Mucosa of descending colon (tissue), 3 donors: ENCODE results near the gene MARCHF2. TPM values are rescaled to one million over a fixed set of nuclear protein-coding genes. Genes with fewer than 3 reads are reported as not detected.
A peak's percentile ranks its signal among the peaks of the same experiment; 100 is the strongest.

Experiments
- ATAC-seq: fragments of 200-7000 bp; cut with Tn5 transposase; one replicate; pipeline ENCODE4 v1.9.1; 2020; ENCODE audit warnings: mild to moderate bottlenecking, moderate library complexity
- DNase-seq, 3 donors: peaks; one replicate each; pipeline ENCODE4 v3.0.0-alpha.2; 2020
- H3K36me3 ChIP-seq: fragments of 200-600 bp; one replicate; pipeline ENCODE4 v1.8.0; 2021; ENCODE audit warnings: low read depth, mild to moderate bottlenecking
- H3K4me1 ChIP-seq: fragments of 200-600 bp; one replicate; pipeline ENCODE4 v1.8.0; 2021; ENCODE audit warnings: low read depth, mild to moderate bottlenecking
- H3K4me3 ChIP-seq: fragments of 200-600 bp; one replicate; pipeline ENCODE4 v1.8.0; 2021; ENCODE audit warnings: mild to moderate bottlenecking
- H3K9me3 ChIP-seq: fragments of 200-600 bp; one replicate; pipeline ENCODE4 v1.8.0; 2021; ENCODE audit warnings: mild to moderate bottlenecking
- intact Hi-C, 2 donors: fragments of 100-400 bp; cut with DNase I in 1 of 2; cut with micrococcal nuclease in 1 of 2; formaldehyde crosslinking; loops; one replicate each; pipeline versions ENCODE4 v1.11.0 to v1.11.1; 2022; cut with DNase I, micrococcal nuclease
- total RNA-seq, 3 donors: library from RNA; stranded (reverse); fragmentation: NEBNext Ultra II Directional in 2 of 3; extraction: Animal tissue kit (Norgen Biotek cat#: 25700) in 2 of 3; gene quantifications; one replicate each; pipeline versions ENCODE4 v1.2.1 to v1.2.4, GENCODE V29; 2021 to 2023
- TF ChIP-seq, protein P1 (sequence below): fragments of 200-600 bp; IDR thresholded peaks from one replicate; pipeline ENCODE4 v1.8.0; 2022; ENCODE audit warnings: antibody characterized with exemption, mild to moderate bottlenecking
- donor health status: DM: no; HTN: no; CAD: no; lungs with moderate emphysema.
- donor health status: DM: no; HTN: no; CAD: no.
- donor health status: DM: no; HTN: yes; CAD: no.

Gene MARCHF2
- total RNA-seq, 3 donors from 2014 or later: 27.2 to 62.0 (median 33.8) TPM

DNA sequence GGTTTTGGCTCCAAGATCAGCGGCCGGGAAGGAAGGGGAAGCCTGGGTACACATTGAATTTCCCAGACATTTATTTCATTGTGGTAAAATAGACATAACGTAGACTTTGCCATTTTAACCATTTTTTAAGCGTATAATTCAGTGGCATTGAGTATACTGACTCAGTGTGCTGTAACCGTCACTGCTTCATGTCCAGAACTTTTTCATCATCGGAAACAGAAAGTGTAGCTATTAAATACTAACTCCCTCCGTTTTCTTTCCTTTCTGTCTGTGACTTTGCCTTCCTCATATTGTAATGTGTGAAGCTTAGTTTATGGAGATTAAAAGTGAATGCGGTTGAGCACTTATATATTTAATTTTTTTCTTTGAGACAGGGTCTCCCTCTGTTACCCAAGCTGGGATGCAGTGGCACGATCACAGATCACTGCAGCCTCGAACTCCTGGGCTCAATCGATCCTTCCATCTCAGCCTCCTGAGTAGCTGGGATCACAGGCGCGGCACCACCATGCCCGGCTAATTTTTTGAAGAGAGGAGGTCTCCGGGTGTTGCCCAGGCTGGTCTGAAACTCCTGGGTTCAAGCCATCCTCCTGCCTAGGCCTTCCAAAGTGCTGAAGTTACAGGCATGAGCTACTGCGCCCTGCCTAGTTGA is 33.1 kb downstream of the MARCHF2 start:
- ATAC-seq (no peak), DNase-seq (no peak)
- Histone ChIP-seq H3K4me3 (no peak overlapping the region), H3K9me3 (no peaks in the 10 kb centered on the region), H3K4me1 (peaks cover 38% of the 10 kb centered on the region), H3K36me3 (no peaks in the 10 kb centered on the region)
- TF ChIP-seq, protein P1, sequence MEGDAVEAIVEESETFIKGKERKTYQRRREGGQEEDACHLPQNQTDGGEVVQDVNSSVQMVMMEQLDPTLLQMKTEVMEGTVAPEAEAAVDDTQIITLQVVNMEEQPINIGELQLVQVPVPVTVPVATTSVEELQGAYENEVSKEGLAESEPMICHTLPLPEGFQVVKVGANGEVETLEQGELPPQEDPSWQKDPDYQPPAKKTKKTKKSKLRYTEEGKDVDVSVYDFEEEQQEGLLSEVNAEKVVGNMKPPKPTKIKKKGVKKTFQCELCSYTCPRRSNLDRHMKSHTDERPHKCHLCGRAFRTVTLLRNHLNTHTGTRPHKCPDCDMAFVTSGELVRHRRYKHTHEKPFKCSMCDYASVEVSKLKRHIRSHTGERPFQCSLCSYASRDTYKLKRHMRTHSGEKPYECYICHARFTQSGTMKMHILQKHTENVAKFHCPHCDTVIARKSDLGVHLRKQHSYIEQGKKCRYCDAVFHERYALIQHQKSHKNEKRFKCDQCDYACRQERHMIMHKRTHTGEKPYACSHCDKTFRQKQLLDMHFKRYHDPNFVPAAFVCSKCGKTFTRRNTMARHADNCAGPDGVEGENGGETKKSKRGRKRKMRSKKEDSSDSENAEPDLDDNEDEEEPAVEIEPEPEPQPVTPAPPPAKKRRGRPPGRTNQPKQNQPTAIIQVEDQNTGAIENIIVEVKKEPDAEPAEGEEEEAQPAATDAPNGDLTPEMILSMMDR: no peak
- intact Hi-C loops: no loop called here

DNA sequence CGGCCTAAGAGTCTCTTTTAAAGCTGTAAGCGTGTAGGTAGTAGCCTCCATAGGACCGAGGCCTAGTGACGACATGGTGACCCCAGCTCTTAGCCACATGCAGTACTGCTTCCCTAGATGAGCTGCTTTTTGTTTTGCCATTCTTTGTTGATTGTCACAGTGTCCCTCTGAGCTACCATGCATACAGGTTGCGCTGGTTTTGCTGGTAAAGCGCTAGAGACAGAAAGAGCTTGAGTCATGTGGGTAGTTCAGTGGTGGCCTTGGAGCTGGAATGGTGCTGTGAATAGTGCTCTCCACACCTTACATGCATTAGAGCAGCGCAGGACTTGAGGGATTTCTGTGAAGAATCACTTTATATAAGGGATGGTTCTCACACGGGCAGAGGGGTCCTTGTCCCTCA is 36.7 kb downstream of the MARCHF2 start:
- ATAC-seq: no peak
- TF ChIP-seq, protein P1: no peak
- H3K9me3 ChIP-seq: no peaks in the 10 kb centered on the region
- no peaks in the 10 kb centered on the region for H3K36me3 ChIP-seq
- DNase-seq: no peak
- intact Hi-C loops: no loop called here
- peaks cover 53% of the 10 kb centered on the region for H3K4me1 ChIP-seq
- no peak overlapping the region for H3K4me3 ChIP-seq

GRCh38 chr19:8451377-8451776 is 38.3 kb downstream of the MARCHF2 start:
- peaks cover 52% of the 10 kb centered on the region for H3K4me1 ChIP-seq
- DNase-seq (no peak), ATAC-seq (no peak)
- no peaks in the 10 kb centered on the region for H3K36me3 ChIP-seq
- intact Hi-C loops: no loop called here
- no peak overlapping the region for H3K4me3 ChIP-seq
- no peaks in the 10 kb centered on the region for H3K9me3 ChIP-seq
- TF ChIP-seq, protein P1: no peak

DNA sequence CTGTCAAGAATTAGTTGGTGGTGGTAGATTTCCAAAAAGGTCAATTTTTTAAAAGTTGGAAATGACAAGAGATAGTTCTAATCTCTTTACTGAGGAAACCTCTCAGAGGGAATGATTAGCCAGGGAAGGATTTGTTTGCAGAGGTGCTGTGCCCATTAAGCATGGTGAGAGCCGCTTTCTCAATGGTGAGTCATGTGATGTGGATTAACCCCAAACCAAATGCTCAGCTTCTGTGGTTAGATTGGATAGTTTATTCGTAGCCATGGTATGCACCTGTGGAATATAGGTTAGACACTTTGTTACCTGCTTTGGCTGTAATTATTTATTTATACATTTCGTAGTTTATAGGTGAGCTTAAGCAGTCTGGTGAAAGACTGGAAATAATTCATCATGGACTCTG is 38.8 kb downstream of the MARCHF2 start:
- Histone ChIP-seq H3K4me3 (no peak overlapping the region), H3K9me3 (no peaks in the 10 kb centered on the region), H3K4me1 (peaks cover 51% of the 10 kb centered on the region), H3K36me3 (no peaks in the 10 kb centered on the region)
- DNase-seq: no peak
- TF ChIP-seq, protein P1: no peak
- ATAC-seq: peak; percentile 26
- intact Hi-C loops: no loop called here

GRCh38 chr19:8452446-8453123 is 39.5 kb downstream of the MARCHF2 start:
- Histone ChIP-seq H3K4me3 (no peak overlapping the region), H3K4me1 (peaks cover 50% of the 10 kb centered on the region), H3K36me3 (no peaks in the 10 kb centered on the region), H3K9me3 (no peaks in the 10 kb centered on the region)
- DNase-seq (no peak), ATAC-seq (no peak)
- TF ChIP-seq, protein P1: no peak
- intact Hi-C loops: no loop called here
